NOMO-1 (cell line): ENCODE measurements around the gene GGNBP2.
"Not testable (repeated sequence)": the region's sequence is repeated elsewhere in the genome, so short reads cannot be mapped to it uniquely, and the experiment has no call there.

Experiments used
- DNase-seq, 2 experiments: peaks; one replicate each; lab custom pipeline; 2025; ENCODE audit not compliant: unreplicated experiment in 2 of 2; lab: John Stamatoyannopoulos, UW

The GGNBP2 gene

DNA sequence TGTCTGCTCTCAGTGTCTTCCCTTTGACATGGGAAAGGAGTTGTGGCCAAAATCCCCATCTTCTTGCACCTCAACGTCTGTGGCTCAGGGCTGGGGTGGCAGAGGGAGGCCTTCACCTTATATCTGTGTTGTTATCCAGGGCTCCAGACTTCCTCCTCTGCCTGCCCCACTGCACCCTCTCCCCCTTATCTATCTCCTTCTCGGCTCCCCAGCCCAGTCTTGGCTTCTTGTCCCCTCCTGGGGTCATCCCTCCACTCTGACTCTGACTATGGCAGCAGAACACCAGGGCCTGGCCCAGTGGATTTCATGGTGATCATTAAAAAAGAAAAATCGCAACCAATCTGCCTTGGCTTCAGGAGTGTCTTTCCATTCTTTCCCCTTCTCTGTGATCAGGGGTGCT is 55.7 kb downstream of the GGNBP2 start:
- DNase-seq, result no peak

DNA sequence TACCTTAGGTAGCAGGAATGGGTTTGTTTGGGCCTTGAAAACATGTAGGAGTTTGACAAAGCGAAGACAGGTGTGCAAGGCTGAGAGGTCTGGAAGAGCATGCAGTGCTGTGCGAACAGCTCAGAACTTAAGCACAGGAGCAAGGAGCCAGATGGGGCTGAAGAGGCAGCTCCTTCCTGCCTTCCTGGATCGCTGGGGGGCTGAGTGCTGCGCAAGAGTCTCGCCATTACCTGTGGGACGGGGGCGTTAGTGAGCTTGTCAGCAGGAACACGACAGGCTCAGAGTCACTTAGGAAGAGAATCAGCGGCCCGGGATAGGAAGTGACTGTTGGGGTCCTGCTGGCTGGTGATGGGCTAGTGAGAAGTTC is 56.2 kb downstream of the GGNBP2 start:
- no peak for DNase-seq

DNA sequence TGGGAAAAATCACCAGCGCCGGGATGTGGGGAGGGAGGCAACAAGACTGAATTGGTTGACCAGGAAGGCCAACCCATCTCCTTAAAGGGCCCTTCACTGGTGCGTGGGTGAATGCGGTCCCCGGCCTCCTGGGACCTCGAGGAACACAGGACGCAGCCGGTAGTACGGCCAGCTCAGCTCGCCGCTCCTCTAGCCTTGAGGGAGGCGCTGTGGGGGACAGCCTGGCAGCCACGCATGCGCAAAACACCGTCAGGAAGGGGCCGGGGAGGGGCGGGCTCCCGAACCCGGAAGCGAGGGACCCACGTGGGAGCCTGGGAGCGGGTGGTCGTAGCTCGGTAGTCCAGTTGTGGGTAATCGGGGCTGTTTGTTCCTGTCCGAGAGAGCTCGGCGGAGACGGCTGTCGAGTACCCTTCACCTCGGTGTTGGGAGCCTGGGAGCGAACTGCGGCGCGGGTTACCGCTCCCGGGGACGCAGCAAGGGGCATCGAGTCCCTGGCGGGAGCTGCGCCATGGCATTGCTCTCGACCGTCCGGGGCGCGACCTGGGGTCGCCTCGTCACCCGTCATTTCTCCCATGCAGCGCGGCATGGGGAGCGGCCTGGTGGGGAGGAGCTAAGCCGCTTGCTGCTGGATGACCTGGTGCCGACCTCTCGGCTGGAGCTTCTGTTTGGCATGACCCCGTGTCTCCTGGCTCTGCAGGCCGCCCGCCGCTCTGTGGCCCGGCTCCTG is 56.7 kb downstream of the GGNBP2 start, which contains the start of gene MRM1:
Gene MRM1, plus strand, starts transcription at position 281 of the 727 bp plus-strand sequence. Its CDS starts 228 bp downstream, at position 509.
- DNase-seq, result peak; percentile 79 to 87

DNA sequence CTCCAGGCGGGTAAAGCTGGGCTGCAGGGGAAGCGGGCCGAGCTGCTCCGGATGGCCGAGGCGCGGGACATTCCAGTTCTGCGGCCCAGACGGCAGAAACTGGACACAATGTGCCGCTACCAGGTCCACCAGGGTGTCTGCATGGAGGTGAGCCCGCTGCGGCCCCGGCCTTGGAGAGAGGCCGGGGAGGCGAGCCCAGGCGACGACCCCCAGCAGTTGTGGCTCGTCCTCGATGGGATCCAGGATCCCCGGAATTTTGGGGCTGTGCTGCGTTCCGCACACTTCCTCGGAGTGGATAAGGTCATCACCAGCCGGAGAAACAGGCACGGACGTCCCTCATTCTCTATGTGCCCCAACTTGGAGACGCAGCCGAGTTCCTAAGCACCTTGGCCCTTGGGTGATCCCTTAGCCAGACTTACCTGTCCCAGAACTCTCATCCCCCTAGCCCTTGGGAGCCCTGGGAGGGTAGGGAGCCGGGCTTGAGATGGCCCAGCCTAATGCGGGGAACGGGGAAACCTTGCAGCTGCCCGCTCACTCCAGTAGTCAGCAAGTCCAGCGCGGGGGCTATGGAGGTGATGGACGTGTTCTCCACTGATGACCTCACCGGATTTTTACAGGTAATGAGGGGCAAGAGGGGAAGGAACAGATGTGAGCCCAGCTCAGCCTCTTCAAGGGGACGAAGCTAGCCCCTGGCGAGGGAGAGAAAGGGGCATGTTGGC is 57.5 kb downstream of the GGNBP2 start:
- DNase-seq, result no peak

DNA sequence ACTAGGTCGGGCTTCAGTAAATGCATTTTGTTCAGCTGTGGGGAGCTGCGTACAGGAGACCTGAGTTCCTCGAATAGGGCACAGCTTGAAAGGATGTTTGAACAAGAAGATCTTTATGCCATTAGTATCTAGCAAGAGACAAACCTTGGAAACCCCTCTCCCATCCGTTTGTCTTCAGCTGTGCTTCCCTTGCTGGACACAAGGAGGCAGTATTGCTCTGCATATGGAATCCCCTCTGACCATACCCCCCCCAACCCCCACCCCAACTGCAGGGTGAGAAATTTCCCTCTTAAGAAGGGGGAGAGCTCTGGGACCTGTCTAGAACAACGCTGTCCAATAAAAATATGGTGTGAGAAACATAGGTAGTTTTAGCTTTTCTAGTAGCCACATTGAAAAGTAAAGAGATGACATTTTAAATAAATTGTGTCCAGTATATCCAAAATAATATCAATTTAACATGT is 58.2 kb downstream of the GGNBP2 start:
- peak in 1 of 2 experiments; percentile 55 for DNase-seq

DNA sequence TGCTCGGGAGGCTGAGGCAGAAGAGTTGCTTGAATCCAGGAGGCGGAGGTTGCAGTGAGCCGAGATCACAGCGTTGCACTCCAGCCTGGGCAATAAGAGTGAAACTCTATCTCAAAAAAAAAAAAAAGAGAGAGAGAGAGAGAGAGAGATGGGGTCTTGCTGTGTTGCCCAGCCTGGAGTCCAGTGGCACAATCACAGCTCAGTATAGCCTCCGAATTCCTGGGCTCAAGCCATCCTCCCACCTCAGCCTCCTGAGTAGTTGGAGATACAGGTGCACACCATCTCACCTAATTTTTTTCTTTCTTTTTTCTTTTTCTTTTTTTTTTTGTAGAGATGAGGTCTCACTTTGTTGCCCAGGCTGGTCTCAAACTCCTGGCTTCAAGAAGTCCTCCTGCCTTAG is 60.3 kb downstream of the GGNBP2 start:
- DNase-seq, result not testable (repeated sequence)

DNA sequence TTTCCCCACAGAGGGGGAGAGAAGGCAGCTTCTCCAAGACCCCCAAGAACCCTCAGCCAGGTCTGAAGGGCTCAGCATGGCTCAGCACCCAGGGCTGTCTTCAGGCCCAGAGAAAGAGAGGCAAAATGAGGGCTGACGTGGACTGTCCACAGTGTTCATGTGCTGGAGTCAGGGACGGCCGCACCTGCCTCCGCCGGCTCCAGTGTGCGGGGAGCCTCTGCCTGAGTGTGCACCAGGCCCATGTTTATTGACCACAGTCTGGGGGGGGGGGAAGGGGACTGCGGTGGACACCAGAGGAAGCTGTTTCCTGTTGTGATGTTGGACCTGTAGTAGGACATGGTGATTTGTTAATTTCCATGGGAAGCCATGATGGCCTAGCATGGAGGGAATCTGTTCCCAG is 63.6 kb downstream of the GGNBP2 start:
- no peak for DNase-seq

DNA sequence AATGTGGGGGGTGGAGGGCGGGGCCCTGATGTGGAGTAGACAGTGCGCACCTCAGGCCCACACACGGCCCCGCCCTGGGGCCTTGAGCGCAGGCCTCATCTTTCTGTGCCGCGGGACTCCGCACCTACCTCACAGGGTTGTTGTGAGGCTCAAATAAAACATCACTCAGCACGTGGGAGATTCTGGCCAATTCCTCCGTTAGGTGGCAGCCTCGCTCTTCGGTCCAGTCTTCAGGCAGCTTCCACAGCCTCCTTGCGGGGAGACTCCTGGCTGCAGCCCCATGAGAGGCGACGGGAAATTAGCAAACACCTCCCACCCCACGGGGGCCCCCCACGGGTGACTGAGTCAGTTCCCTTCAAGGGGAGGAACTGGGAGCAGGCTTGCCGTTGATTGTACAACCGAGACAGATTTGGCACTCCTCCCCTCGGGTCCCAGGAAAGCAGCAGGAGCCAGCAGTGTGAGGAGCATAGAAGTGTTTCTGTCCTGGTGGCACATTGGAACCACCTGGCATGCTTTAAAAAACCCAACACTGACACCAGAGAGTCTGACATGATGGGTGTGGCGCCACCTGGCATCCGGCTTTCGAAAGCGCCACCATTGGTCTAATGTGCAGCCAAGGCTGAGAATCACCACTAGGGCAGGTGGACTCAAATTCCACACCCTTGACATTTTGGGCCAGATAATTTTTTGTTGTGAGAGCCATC is 64.2 kb downstream of the GGNBP2 start:
- DNase-seq, result peak in 1 of 2 experiments; percentile 20

DNA sequence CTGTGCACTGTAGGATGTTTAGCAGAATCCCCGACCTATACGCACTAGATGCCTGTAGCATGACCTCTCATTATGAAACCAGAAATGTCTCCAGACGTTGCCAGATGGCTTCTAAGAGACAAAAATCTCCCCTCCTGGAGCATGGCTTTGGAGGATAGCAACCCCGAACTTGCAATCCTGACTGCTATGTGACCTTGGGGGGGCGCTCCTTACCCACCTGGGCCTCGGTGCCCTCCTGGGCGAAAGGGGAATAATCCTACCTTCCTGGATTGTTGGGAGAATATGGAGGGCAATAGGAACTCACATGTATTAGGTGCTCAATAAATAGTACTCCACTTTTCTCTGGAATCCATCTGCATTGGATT is 64.8 kb downstream of the GGNBP2 start:
- no peak for DNase-seq

DNA sequence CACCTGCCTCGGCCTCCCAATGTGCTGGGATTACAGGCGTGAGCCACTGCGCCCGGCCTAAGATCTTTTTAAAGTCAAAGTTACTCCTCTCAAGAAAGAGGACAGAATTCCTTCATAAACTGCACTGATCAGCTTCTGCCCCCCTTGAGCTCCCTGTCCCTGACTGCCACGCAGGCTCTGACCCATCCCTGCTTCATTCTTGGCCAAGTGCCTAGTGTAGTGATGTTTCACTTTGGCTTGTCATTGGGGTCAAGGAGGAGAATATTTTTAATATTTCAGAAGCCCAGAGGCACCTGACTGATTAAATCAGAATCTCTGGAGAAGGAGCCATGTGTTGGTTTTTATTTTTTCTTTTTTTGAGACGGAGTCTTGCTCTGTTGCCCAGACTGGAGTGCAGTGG is 65.8 kb downstream of the GGNBP2 start:
- no peak for DNase-seq

DNA sequence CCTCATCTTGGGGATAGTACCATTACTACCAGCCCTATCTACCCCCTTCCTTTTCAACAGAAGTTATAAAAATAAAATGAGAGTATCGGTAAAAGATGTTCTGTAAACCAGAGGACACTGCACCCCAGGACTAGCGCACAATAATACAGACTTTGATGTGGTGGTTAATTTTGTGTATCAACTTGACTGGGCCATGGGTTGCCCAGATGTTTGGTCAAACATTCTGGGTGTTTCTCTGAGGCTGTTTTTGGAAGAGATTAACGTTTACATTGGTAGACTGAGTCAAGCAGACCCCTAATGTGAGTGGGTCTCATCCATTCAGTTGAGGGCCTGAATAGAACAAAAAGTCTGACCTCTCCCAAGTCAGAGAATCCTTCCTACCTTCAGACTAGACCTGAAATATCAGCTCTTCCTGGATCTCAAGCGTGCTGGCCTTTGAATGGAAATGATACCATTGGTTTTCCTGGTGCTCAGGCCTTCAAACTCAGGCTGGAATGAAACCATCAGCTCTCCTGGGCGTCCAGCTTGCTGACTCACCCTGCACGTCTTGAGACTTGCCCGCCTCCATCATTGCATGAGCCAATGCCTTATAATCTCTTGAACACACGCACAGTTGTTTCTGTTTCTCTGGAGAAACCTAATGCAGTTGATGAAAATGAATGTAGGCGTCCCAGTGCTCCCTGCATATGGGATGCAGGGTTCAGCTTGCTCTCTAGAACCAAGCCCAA is 66.8 kb downstream of the GGNBP2 start:
- DNase-seq, result no peak

DNA sequence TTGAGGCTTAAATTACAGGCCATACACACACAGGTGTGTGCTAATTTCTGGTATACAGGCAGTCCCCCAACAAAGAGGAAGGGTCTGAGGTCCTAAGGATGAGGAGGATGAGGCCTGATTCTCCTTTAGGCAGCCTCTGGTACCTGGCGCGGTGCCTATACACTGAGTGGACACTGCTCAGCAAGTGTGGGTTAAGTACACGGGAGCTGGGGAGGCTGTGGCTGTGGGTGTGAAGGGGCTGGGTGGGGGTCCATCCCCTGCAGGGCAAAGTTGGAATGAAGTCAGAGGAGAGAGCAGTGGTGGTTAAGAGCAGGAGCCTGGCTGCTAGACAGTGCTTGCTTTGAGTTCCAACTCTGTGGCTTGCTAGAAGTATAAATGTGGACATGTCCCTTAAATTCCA is 67.6 kb downstream of the GGNBP2 start:
- DNase-seq, result no peak

DNA sequence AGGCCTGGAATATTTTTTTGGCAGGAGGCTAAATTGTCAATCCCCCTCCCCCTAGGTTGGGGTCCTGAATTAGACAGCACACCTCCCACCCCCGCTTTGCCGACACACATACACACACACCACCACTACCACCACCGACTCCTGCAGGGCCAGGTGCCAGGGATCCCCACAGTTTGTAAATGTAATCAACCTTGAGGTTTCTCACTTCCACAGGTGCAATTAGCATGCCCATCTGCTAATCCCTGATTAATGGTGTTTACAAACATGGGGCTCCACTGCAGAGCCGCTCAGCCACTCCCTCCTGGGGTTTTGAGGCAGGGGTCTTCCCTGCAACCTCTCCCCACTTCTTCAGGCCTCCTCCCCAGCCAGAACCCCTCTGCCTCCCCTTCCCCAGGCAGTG is 68.4 kb downstream of the GGNBP2 start:
- no peak for DNase-seq

DNA sequence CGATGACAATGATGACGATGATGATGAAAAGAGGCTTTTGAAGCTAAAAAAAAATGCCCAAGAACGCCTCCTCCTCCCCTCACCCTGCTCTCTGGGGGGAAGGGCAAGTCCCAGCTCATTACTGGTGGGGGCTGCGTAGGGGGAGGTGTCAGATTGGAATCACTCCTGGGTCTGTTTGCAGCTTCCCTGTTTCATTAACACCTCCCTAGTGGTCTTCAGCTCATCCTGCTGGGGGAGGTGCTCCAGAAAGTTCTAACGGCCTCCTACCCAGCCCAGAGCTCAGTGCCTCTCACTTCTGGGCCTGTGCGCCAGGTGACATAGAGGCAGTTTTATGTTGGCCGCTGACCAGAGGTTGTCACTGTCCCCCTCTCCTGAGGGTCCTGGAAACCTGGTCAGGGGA is 69.4 kb downstream of the GGNBP2 start:
- DNase-seq, result no peak

DNA sequence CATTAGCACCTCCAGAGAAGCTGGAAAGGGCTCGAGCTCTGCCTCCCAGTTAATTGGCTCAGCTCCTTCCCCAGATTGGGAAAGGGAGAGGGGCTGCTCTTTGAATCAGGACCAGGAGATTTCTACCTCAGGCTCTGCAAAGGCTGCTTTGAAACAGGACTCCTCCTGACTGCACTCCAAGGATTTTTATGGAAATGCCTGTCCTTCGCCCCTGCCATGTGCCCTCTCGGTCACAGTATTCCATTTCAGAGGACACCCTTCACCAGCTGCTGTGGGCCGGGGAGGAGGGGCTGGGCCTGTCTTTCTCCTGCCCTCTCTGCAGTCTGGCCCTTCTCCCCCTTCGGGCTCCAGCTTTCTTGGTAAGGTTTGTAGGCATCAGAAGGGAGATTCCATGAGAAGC is 70.2 kb downstream of the GGNBP2 start:
- no peak for DNase-seq

DNA sequence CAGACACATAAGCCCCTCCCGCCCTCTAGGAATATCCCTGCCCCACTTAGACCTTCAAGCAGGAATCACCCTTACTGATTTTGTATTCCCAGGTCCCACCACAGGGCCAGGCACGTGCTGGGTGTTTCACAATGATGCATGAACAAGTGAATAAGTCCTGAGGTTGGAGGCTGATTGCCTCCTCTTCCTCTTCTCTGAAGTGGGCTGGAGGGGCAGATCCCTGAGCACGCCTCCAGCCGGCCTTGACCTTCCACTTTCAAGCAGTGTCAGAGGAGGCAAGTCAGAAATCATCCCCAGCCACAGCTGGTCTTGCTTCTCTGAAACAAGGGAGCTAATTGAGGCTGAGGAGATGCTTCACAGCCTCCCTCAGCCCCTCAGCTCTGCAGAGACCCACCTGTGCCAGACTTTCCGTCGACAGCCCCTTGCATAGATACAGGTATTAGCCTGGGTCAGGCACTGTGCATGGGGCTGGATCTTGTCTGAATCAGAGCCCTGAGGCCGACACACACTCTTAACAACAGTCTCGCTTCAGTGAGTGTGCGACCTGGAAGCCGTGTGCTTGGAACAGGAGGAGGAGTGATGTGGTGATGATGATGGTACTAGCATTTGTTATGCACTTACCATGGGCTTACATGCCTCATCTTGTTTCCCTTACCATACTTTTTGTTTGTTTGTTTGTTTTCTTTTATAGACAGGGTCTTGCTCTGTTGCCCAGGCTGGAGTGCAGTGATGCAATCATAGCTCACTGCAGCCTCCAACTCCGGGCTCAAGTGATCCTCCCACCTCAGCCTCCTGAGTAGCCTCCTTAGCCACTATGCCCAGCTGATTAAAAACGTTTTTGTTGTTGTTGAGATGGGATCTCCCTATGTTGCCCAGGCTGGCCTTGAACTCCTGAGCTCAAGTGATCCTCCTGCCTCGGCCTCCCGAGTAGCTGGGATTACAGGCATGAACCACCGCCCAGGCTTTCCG is 71.6 kb downstream of the GGNBP2 start:
- DNase-seq, result no peak

DNA sequence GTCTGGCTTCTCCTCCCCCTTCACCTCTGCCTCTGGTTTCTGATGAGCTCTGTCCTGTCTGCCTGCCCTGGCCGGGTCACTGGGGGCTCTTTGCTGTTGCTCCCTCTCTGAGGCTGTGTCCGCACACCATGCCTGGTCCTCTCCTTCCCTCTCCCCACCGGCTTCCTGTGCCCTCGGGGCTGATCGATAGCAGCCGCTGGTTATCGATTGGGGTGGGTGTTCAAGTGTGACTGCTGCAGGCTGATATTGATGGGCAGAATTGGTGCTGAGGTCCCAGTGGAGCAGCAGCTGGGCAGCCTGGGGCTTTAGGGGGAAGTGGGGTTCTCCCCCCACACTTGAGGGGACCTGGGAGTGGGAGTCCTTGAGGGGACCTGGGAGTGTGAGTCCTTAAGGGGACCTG is 73.1 kb downstream of the GGNBP2 start:
- DNase-seq, result no peak

DNA sequence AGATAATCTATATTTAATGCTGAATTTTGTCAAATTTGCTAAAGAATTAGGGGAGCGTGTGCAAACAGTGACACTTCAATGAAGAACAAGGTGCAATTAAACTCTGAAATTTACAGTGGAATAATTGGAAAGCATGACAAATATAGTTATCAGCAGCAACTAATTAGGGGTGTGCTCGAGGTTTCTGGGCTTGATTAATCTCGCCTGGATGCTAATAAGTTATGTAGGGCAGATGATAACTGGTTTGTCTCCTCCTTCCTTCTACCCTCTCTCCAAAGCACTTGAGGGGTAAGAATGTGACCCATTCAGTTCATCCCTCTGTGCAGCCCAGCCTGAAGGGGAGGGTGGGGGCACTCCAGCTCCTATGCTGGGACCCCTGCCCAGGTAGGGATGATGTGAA is 78.6 kb downstream of the GGNBP2 start:
- DNase-seq, result no peak

DNA sequence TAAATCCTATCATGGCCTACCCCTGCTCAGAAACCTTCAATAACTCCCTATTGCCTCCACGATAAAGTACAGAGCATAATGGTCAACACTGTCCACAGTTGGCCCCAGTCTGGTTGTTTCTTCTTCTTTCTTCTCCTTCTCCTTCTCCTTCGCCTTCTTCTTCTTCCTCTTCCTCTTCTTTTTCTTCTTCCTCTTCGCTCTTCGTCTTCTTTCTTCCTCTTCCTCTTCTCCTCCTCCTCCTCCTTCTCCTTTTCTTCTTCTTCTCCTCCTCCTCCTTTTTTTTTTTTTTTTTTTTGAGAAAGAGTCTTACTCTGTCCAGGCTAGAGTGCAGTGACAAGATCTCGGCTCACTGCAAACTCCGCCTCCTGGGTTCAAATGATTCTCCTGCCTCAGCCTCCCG is 80.5 kb downstream of the GGNBP2 start:
- DNase-seq, result no peak

DNA sequence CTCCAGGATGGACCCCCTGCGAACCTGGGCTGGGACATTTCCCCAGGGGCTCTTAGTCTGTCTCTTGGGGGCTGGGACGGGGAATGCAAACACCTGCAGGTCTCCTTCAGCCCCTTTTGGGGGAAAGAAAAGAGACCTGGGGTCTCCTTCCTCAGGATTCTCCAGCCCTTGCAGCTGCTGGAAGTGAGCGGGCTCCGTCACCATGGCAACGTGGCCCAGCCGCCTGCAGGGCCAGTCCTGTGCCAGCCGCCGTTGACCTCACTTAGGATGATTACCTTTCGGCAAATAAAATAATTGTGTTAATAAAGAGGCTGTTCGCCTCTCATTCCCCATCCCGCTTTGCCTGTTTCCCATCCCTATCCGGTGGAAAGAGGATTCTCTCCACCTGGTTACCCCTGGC is 82.4 kb downstream of the GGNBP2 start:
- no peak for DNase-seq
